HG02884 (cell line): ENCODE data around the gene GHRHR.

Experiments
- ATAC-seq: cut with Tn5 transposase; IDR thresholded peaks from one replicate; pipeline ENCODE4 v1.9.1; 2021; ENCODE audit warnings: mild to moderate bottlenecking, moderate library complexity; ENCODE audit not compliant: unreplicated experiment

GHRHR gene

GRCh38 chr7:30927559-30927958 lies 36.2 kb upstream of the GHRHR start:
- ATAC-seq, result no peak

- no peak for ATAC-seq
Observed at GRCh38 chr7:30928254-30928872, 35.4 kb upstream of the GHRHR start.

GRCh38 chr7:30929686-30930085 lies 34.1 kb upstream of the GHRHR start:
- ATAC-seq, result no peak

- no peak for ATAC-seq
Observed at GRCh38 chr7:30930621-30931020, 33.1 kb upstream of the GHRHR start.

GRCh38 chr7:30931161-30931928 lies 32.4 kb upstream of the GHRHR start:
- ATAC-seq, result no peak

- no peak for ATAC-seq
Observed at GRCh38 chr7:30931929-30932540, 31.7 kb upstream of the GHRHR start.

GRCh38 chr7:30932562-30932961 lies 31.2 kb upstream of the GHRHR start:
- ATAC-seq, result no peak

- no peak for ATAC-seq
Observed at GRCh38 chr7:30933124-30933974, 30.4 kb upstream of the GHRHR start.

- ATAC-seq, result no peak
Observed at GRCh38 chr7:30934225-30934624, 29.5 kb upstream of the GHRHR start.

- ATAC-seq, result no peak
Observed at GRCh38 chr7:30934732-30935568, 28.8 kb upstream of the GHRHR start.

- ATAC-seq, result no peak
Observed at GRCh38 chr7:30935569-30935877, 28.2 kb upstream of the GHRHR start.

GRCh38 chr7:30936650-30937245 lies 27.0 kb upstream of the GHRHR start:
- ATAC-seq, result no peak

GRCh38 chr7:30937416-30937815 lies 26.3 kb upstream of the GHRHR start:
- no peak for ATAC-seq

GRCh38 chr7:30938435-30939316 lies 25.1 kb upstream of the GHRHR start:
- ATAC-seq, result peak; percentile 83

GRCh38 chr7:30941582-30942323 lies 22.0 kb upstream of the GHRHR start:
- ATAC-seq, result no peak

- ATAC-seq, result no peak
Observed at GRCh38 chr7:30950197-30950596, 13.6 kb upstream of the GHRHR start.

GRCh38 chr7:30954914-30955313 lies 8.8 kb upstream of the GHRHR start:
- ATAC-seq, result no peak

GRCh38 chr7:30956704-30957103 lies 7.0 kb upstream of the GHRHR start:
- no peak for ATAC-seq

- ATAC-seq, result no peak
Observed at GRCh38 chr7:30965372-30965771, 1.6 kb downstream of the GHRHR start.
